ENCODE results near the gene GABRB1. TPM values are rescaled to one million over a fixed set of nuclear protein-coding genes. Genes with fewer than 3 reads are reported as not detected.

The GABRB1 gene
- total RNA-seq, 6 experiments from 2014 or later, result 0.43 TPM; not detected in 5

- no peaks in the 10 kb centered on the region for H3K36me3 ChIP-seq
- H3K27ac ChIP-seq, result no peak overlapping the region
- H3K9me3 ChIP-seq, result no peaks in the 10 kb centered on the region
- no peak for DNase-seq
- no peaks in the 10 kb centered on the region for H3K4me1 ChIP-seq
- ATAC-seq, result no peak
- no peak overlapping the region for H3K4me3 ChIP-seq
- H3K27me3 ChIP-seq, result no peaks in the 10 kb centered on the region
- no peak for TF ChIP-seq POLR2A (IDR thresholded peaks at IDR 0.05)
- TF ChIP-seq CTCF (IDR thresholded peaks at IDR 0.05), result no peak
- intact Hi-C loops (cut with DNase I), result no loop called here
Measured at GRCh38 chr4:47084795-47085194, 53.4 kb downstream of the GABRB1 start.

GRCh38 chr4:47088298-47088697, 56.9 kb downstream of the GABRB1 start:
- WGBS (ENCODE audit: insufficient coverage, low coverage, low lambda C conversion rate, missing lambda C conversion rate), result 74% methylated on average over 2 of the region's 2 CpGs
- intact Hi-C loops (cut with DNase I), result no loop called here
- Histone ChIP-seq H3K36me3 (no peaks in the 10 kb centered on the region), H3K9me3 (no peaks in the 10 kb centered on the region), H3K27ac (no peak overlapping the region), H3K4me3 (no peak overlapping the region), H3K27me3 (no peaks in the 10 kb centered on the region), H3K4me1 (no peaks in the 10 kb centered on the region)
- DNase-seq (no peak), ATAC-seq (no peak)
- TF ChIP-seq CTCF (IDR thresholded peaks at IDR 0.05) (no peak), POLR2A (IDR thresholded peaks at IDR 0.05) (no peak)

- Histone ChIP-seq H3K27me3 (no peaks in the 10 kb centered on the region), H3K36me3 (no peaks in the 10 kb centered on the region), H3K4me1 (no peaks in the 10 kb centered on the region), H3K4me3 (no peak overlapping the region), H3K27ac (no peak overlapping the region), H3K9me3 (no peaks in the 10 kb centered on the region)
- TF ChIP-seq CTCF (IDR thresholded peaks at IDR 0.05), result no peak
- TF ChIP-seq POLR2A (IDR thresholded peaks at IDR 0.05), result no peak
- ATAC-seq (no peak), DNase-seq (no peak)
- WGBS (ENCODE audit: insufficient coverage, low coverage, low lambda C conversion rate, missing lambda C conversion rate), result 46% methylated on average over 1 of the region's 1 CpG
- intact Hi-C loops (cut with DNase I), result no loop called here
Measured at GRCh38 chr4:47095884-47096283, 64.5 kb downstream of the GABRB1 start.

GRCh38 chr4:47101453-47101852, 70.1 kb downstream of the GABRB1 start:
- no peaks in the 10 kb centered on the region for H3K27me3 ChIP-seq
- no peaks in the 10 kb centered on the region for H3K9me3 ChIP-seq
- H3K4me3 ChIP-seq, result no peak overlapping the region
- WGBS (ENCODE audit: insufficient coverage, low coverage, low lambda C conversion rate, missing lambda C conversion rate), result 11% methylated on average over 1 of the region's 1 CpG
- H3K4me1 ChIP-seq, result no peaks in the 10 kb centered on the region
- DNase-seq (no peak), ATAC-seq (no peak)
- H3K36me3 ChIP-seq, result no peaks in the 10 kb centered on the region
- no peak overlapping the region for H3K27ac ChIP-seq
- intact Hi-C loops (cut with DNase I), result no loop called here
- TF ChIP-seq POLR2A (IDR thresholded peaks at IDR 0.05) (no peak), CTCF (IDR thresholded peaks at IDR 0.05) (no peak)

GRCh38 chr4:47104986-47105385, 73.6 kb downstream of the GABRB1 start:
- no peak for ATAC-seq
- intact Hi-C loops (cut with DNase I), result no loop called here
- Histone ChIP-seq H3K4me1 (no peaks in the 10 kb centered on the region), H3K27ac (no peak overlapping the region), H3K4me3 (no peak overlapping the region), H3K36me3 (no peaks in the 10 kb centered on the region), H3K27me3 (no peaks in the 10 kb centered on the region), H3K9me3 (no peaks in the 10 kb centered on the region)
- WGBS (ENCODE audit: insufficient coverage, low coverage, low lambda C conversion rate, missing lambda C conversion rate), result 75% methylated on average over 1 of the region's 1 CpG
- DNase-seq, result no peak
- TF ChIP-seq POLR2A (IDR thresholded peaks at IDR 0.05), result no peak
- TF ChIP-seq CTCF (IDR thresholded peaks at IDR 0.05), result no peak

All from right lobe of liver (tissue), 6 donors.